ENCODE measurements around the gene WNT8B.

GRCh38 chr10:100482834-100483185 is 20.0 kb downstream of the WNT8B start:
- TF ChIP-seq CTCF (IDR thresholded peaks at IDR 0.05) (no peak), POLR2A (IDR thresholded peaks at IDR 0.05) (no peak)
